ENCODE measurements around the gene VPS25.
"Not testable (repeated sequence)": the region's sequence is repeated elsewhere in the genome, so short reads cannot be mapped to it uniquely, and the experiment has no call there.

The VPS25 gene

GRCh38 chr17:42773290-42774035, at the start of gene VPS25:
VPS25 (plus strand) TSS chr17:42773449; CDS start chr17:42773476, 27 bp downstream.
- DNase-seq = peak; percentile 72

- no peak for DNase-seq
Measured at GRCh38 chr17:42723636-42724035, 49.6 kb upstream of the VPS25 start.

- DNase-seq = no peak
Measured at GRCh38 chr17:42725143-42725542, 48.1 kb upstream of the VPS25 start.

- DNase-seq = no peak
Measured at GRCh38 chr17:42740699-42741098, 32.5 kb upstream of the VPS25 start.

GRCh38 chr17:42742916-42743315, 30.3 kb upstream of the VPS25 start:
- DNase-seq = not testable (repeated sequence)

GRCh38 chr17:42743595-42744282, 29.5 kb upstream of the VPS25 start:
- DNase-seq = no peak

- DNase-seq = peak; percentile 67
Measured at GRCh38 chr17:42744283-42744805, 28.9 kb upstream of the VPS25 start.

- peak; percentile 91 for DNase-seq
Measured at GRCh38 chr17:42744806-42745617, 28.2 kb upstream of the VPS25 start, which contains the start of gene EZH1. EZH1 (minus strand) TSS chr17:42745040; CDS start chr17:42728941, 16,099 bp downstream.

- DNase-seq = no peak
Measured at GRCh38 chr17:42748202-42748907, 24.9 kb upstream of the VPS25 start.

GRCh38 chr17:42748908-42749798, 24.1 kb upstream of the VPS25 start:
- DNase-seq = no peak

GRCh38 chr17:42750739-42751344, 22.4 kb upstream of the VPS25 start:
- DNase-seq = no peak

GRCh38 chr17:42751628-42752027, 21.6 kb upstream of the VPS25 start:
- DNase-seq = no peak

GRCh38 chr17:42754782-42755181, 18.5 kb upstream of the VPS25 start:
- no peak for DNase-seq

- no peak for DNase-seq
Measured at GRCh38 chr17:42759982-42760651, 13.1 kb upstream of the VPS25 start.

GRCh38 chr17:42760652-42761581, 12.3 kb upstream of the VPS25 start, which contains the start of gene RAMP2:
RAMP2 (plus strand) TSS chr17:42761227; CDS start chr17:42761262, 35 bp downstream.
- peak; percentile 12 for DNase-seq

GRCh38 chr17:42761638-42762037, 11.6 kb upstream of the VPS25 start:
- DNase-seq = no peak

GRCh38 chr17:42766124-42766523, 7.1 kb upstream of the VPS25 start:
- DNase-seq = no peak

- DNase-seq = no peak
Measured at GRCh38 chr17:42767512-42767911, 5.7 kb upstream of the VPS25 start.

GRCh38 chr17:42768006-42768405, 5.2 kb upstream of the VPS25 start:
- DNase-seq = not testable (repeated sequence)
